Measurements from ENCODE around the gene PLEKHG4B.

The PLEKHG4B gene

GRCh38 chr5:129820-130219, 37.9 kb downstream of the PLEKHG4B start:
- DNase-seq (ENCODE audit: low read depth), result peak; percentile 4
- TF ChIP-seq CTCF (conservative IDR thresholded peaks at IDR 0.05; ENCODE audit: low read depth, low read length), result no peak
- no peak overlapping the region for H3K4me3 ChIP-seq (ENCODE audit: low read length)

- H3K4me3 ChIP-seq (ENCODE audit: low read length), result no peak overlapping the region
- no peak for TF ChIP-seq CTCF (conservative IDR thresholded peaks at IDR 0.05; ENCODE audit: low read depth, low read length)
- DNase-seq (ENCODE audit: low read depth), result no peak
Measured at GRCh38 chr5:130601-131131, 38.7 kb downstream of the PLEKHG4B start.

- H3K4me3 ChIP-seq (ENCODE audit: low read length), result no peak overlapping the region
- no peak for DNase-seq (ENCODE audit: low read depth)
- no peak for TF ChIP-seq CTCF (conservative IDR thresholded peaks at IDR 0.05; ENCODE audit: low read depth, low read length)
Measured at GRCh38 chr5:136901-137300, 44.9 kb downstream of the PLEKHG4B start.

GRCh38 chr5:137741-138140, 45.8 kb downstream of the PLEKHG4B start:
- no peak overlapping the region for H3K4me3 ChIP-seq (ENCODE audit: low read length)
- DNase-seq (ENCODE audit: low read depth), result no peak
- no peak for TF ChIP-seq CTCF (conservative IDR thresholded peaks at IDR 0.05; ENCODE audit: low read depth, low read length)

- TF ChIP-seq CTCF (conservative IDR thresholded peaks at IDR 0.05; ENCODE audit: low read depth, low read length), result no peak
- no peak for DNase-seq (ENCODE audit: low read depth)
- no peak overlapping the region for H3K4me3 ChIP-seq (ENCODE audit: low read length)
Measured at GRCh38 chr5:138936-139335, 47.0 kb downstream of the PLEKHG4B start.

GRCh38 chr5:139579-140442, 47.8 kb downstream of the PLEKHG4B start:
- DNase-seq (ENCODE audit: low read depth), result no peak
- H3K4me3 ChIP-seq (ENCODE audit: low read length), result no peak overlapping the region
- TF ChIP-seq CTCF (conservative IDR thresholded peaks at IDR 0.05; ENCODE audit: low read depth, low read length), result no peak

GRCh38 chr5:140443-140829, 48.5 kb downstream of the PLEKHG4B start:
- no peak overlapping the region for H3K4me3 ChIP-seq (ENCODE audit: low read length)
- no peak for TF ChIP-seq CTCF (conservative IDR thresholded peaks at IDR 0.05; ENCODE audit: low read depth, low read length)
- no peak for DNase-seq (ENCODE audit: low read depth)

All from retinal pigment epithelial cell (primary cell).